WTC11 (cell line): Measurements from ENCODE around the gene KIT. TPM values are rescaled to one million over a fixed set of nuclear protein-coding genes. Genes with fewer than 3 reads are reported as not detected.

Source experiments
- ATAC-seq: fragments of 200-7000 bp; cut with Tn5 transposase; 2 replicates; pipeline ENCODE4 v1.10.0; 2021; ENCODE audit warnings: mild to moderate bottlenecking, moderate library complexity
- CTCF ChIA-PET: fragments of 300-600 bp; sonication (Branson Sonifier 250); formaldehyde crosslinking; loops from one replicate; lab custom pipeline; 2021; ENCODE audit warnings: antibody characterized with exemption; lab: Charles Lee
- POLR2A ChIA-PET: fragments of 350-600 bp; sonication (Branson Sonifier 250); formaldehyde crosslinking; loops from one replicate; lab custom pipeline; 2021; ENCODE audit warnings: antibody characterized with exemption; lab: Charles Lee
- DNase-seq: peaks from one replicate; pipeline ENCODE4 v3.0.0; 2021; ENCODE audit warnings: low spot score
- H3K27ac Mint-ChIP-seq: 2 replicates; pipeline ENCODE4 v1.8.0; 2021; ENCODE audit warnings: mixed read lengths
- H3K27me3 Mint-ChIP-seq: 2 replicates; pipeline ENCODE4 v1.8.0; 2021; ENCODE audit warnings: low read depth, mild to moderate bottlenecking, moderate library complexity, mixed read lengths
- H3K36me3 Mint-ChIP-seq: 2 replicates; pipeline ENCODE4 v1.8.0; 2021; ENCODE audit warnings: mixed read lengths
- H3K4me1 Mint-ChIP-seq: 2 replicates; pipeline ENCODE4 v1.8.0; 2022; ENCODE audit warnings: mixed read lengths
- H3K4me3 Mint-ChIP-seq: 2 replicates; pipeline ENCODE4 v1.8.0; 2021; ENCODE audit warnings: mild to moderate bottlenecking, moderate library complexity, mixed read lengths
- H3K9me3 Mint-ChIP-seq: 2 replicates; pipeline ENCODE4 v1.8.0; 2021; ENCODE audit warnings: mixed read lengths
- AR ChIP-seq: fragments of 250-450 bp; sonication (Bioruptor Pico); IDR thresholded peaks from 2 replicates; pipeline ENCODE4 v1.9.0; 2021; ENCODE audit warnings: mild to moderate bottlenecking
- ATF2 ChIP-seq: sonication (generic); formaldehyde crosslinking; IDR thresholded peaks from 2 replicates; pipeline ENCODE4 v1.8.1; 2022; ENCODE audit warnings: low read depth, missing genetic modification reagents, borderline replicate concordance
- ATF3 ChIP-seq: sonication (generic); formaldehyde crosslinking; conservative IDR thresholded peaks from 2 replicates; pipeline ENCODE4 v1.8.1; 2022; ENCODE audit warnings: mild to moderate bottlenecking, missing genetic modification reagents
- CREM ChIP-seq: sonication (generic); formaldehyde crosslinking; IDR thresholded peaks from 2 replicates; pipeline ENCODE4 v1.8.1; 2022; ENCODE audit warnings: mild to moderate bottlenecking, missing genetic modification reagents, moderate library complexity
- FOXP1 ChIP-seq: sonication (generic); formaldehyde crosslinking; IDR thresholded peaks from 2 replicates; pipeline ENCODE4 v1.8.0; 2022; ENCODE audit warnings: missing genetic modification reagents, mild to moderate bottlenecking, moderate library complexity, borderline replicate concordance
- HMGA2 ChIP-seq: fragments of 250-450 bp; sonication (Bioruptor Pico); IDR thresholded peaks from 2 replicates; pipeline ENCODE4 v1.4.0; 2021; ENCODE audit warnings: mild to moderate bottlenecking, moderate library complexity
- OVOL2 ChIP-seq: fragments of 250-450 bp; sonication (Bioruptor Pico); IDR thresholded peaks from 2 replicates; pipeline ENCODE4 v1.9.0; 2021; ENCODE audit warnings: mild to moderate bottlenecking, borderline replicate concordance
- PRDM15 ChIP-seq: sonication (generic); formaldehyde crosslinking; IDR thresholded peaks from 2 replicates; pipeline ENCODE4 v1.8.0; 2022; ENCODE audit warnings: missing genetic modification reagents
- PRRX2 ChIP-seq: fragments of 250-450 bp; sonication (Bioruptor Pico); IDR thresholded peaks from 2 replicates; pipeline ENCODE4 v1.8.0; 2021; ENCODE audit warnings: mild to moderate bottlenecking
- RELA ChIP-seq: sonication (generic); formaldehyde crosslinking; IDR thresholded peaks from 2 replicates; pipeline ENCODE4 v1.8.1; 2022; ENCODE audit warnings: missing genetic modification reagents, mild to moderate bottlenecking, borderline replicate concordance
- SP1 ChIP-seq: sonication (generic); formaldehyde crosslinking; conservative IDR thresholded peaks from 2 replicates; pipeline ENCODE4 v1.8.1; 2022; ENCODE audit warnings: missing genetic modification reagents
- TCF7 ChIP-seq: sonication (generic); formaldehyde crosslinking; IDR thresholded peaks from 2 replicates; pipeline ENCODE4 v1.8.0; 2022; ENCODE audit warnings: mild to moderate bottlenecking, low read depth, missing genetic modification reagents, moderate library complexity
- TEAD4 ChIP-seq: sonication (generic); formaldehyde crosslinking; IDR thresholded peaks from 2 replicates; pipeline ENCODE4 v1.8.0; 2022; ENCODE audit warnings: mild to moderate bottlenecking, missing genetic modification reagents
- USF2 ChIP-seq: sonication (generic); formaldehyde crosslinking; IDR thresholded peaks from 2 replicates; pipeline ENCODE4 v1.8.1; 2023; ENCODE audit warnings: mild to moderate bottlenecking, missing genetic modification reagents, moderate library complexity
- ZMAT4 ChIP-seq: fragments of 250-450 bp; sonication (Bioruptor Pico); IDR thresholded peaks from 2 replicates; pipeline ENCODE4 v1.9.0; 2021; ENCODE audit warnings: mild to moderate bottlenecking
- ZNF416 ChIP-seq: fragments of 250-450 bp; sonication (Bioruptor Pico); IDR thresholded peaks from 2 replicates; pipeline ENCODE4 v1.9.0; 2021; ENCODE audit warnings: mild to moderate bottlenecking, inconsistent platforms
- ZNF423 ChIP-seq: fragments of 250-450 bp; sonication (Bioruptor Pico); IDR thresholded peaks from 2 replicates; pipeline ENCODE4 v2.1.2; 2022; ENCODE audit warnings: mild to moderate bottlenecking, moderate library complexity
- total RNA-seq: library from RNA; stranded (reverse); gene quantifications from 3 replicates; pipeline ENCODE4 v1.2.3, GENCODE V29; 2021
- TF ChIP-seq, protein P1 (sequence below): sonication (generic); formaldehyde crosslinking; IDR thresholded peaks from 2 replicates; pipeline ENCODE4 v1.8.0; 2023; ENCODE audit warnings: mild to moderate bottlenecking, missing genetic modification reagents
- TF ChIP-seq, protein P2 (sequence below): fragments of 250-450 bp; sonication (Bioruptor Pico); conservative IDR thresholded peaks from 2 replicates; pipeline ENCODE4 v1.9.0; 2021; ENCODE audit warnings: mild to moderate bottlenecking
- TF ChIP-seq, protein P3 (sequence below): sonication (generic); formaldehyde crosslinking; IDR thresholded peaks from 2 replicates; pipeline ENCODE4 v1.8.1; 2023; ENCODE audit warnings: mild to moderate bottlenecking, missing genetic modification reagents, moderate library complexity

The KIT gene
- total RNA-seq, 1 experiment from 2014 or later, result 23.3 TPM

- TF ChIP-seq, protein P1, sequence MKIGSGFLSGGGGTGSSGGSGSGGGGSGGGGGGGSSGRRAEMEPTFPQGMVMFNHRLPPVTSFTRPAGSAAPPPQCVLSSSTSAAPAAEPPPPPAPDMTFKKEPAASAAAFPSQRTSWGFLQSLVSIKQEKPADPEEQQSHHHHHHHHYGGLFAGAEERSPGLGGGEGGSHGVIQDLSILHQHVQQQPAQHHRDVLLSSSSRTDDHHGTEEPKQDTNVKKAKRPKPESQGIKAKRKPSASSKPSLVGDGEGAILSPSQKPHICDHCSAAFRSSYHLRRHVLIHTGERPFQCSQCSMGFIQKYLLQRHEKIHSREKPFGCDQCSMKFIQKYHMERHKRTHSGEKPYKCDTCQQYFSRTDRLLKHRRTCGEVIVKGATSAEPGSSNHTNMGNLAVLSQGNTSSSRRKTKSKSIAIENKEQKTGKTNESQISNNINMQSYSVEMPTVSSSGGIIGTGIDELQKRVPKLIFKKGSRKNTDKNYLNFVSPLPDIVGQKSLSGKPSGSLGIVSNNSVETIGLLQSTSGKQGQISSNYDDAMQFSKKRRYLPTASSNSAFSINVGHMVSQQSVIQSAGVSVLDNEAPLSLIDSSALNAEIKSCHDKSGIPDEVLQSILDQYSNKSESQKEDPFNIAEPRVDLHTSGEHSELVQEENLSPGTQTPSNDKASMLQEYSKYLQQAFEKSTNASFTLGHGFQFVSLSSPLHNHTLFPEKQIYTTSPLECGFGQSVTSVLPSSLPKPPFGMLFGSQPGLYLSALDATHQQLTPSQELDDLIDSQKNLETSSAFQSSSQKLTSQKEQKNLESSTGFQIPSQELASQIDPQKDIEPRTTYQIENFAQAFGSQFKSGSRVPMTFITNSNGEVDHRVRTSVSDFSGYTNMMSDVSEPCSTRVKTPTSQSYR (CRISPR knock-in tag), result no peak
- no peak for TF ChIP-seq RELA
These were observed 48.4 kb upstream of the KIT start (continued) for GRCh38 chr4:54609310-54609709.

- Mint-ChIP-seq H3K36me3 (no peaks in the 10 kb centered on the region), H3K9me3 (peaks cover 6% of the 10 kb centered on the region), H3K4me1 (no peaks in the 10 kb centered on the region), H3K4me3 (no peak overlapping the region), H3K27me3 (no peaks in the 10 kb centered on the region; the same call in 1 of the 2 replicates), H3K27ac (no peak overlapping the region)
- no peak for DNase-seq
- CTCF ChIA-PET, result interaction anchor here (0.5 to 1.0 kb wide), 3 partner anchors 10 to 241 kb away, joined by 3 to 6 read pairs (median 3); no protein-coding TSS in a partner anchor
- no peak for ATAC-seq
- POLR2A ChIA-PET, result no interaction called here
- no peak for TF ChIP-seq ZNF423 (CRISPR knock-in tag)
- no peak for TF ChIP-seq PRRX2 (CRISPR knock-in tag)
- TF ChIP-seq ATF2 (CRISPR knock-in tag), result no peak
- no peak for TF ChIP-seq FOXP1 (CRISPR knock-in tag)
- TF ChIP-seq AR, result no peak
- TF ChIP-seq USF2, result no peak
- no peak for TF ChIP-seq ZNF416 (CRISPR knock-in tag)
- no peak for TF ChIP-seq PRDM15 (CRISPR knock-in tag)
- no peak for TF ChIP-seq CREM (CRISPR knock-in tag)
- no peak for TF ChIP-seq TCF7 (CRISPR knock-in tag)
- TF ChIP-seq HMGA2 (CRISPR knock-in tag), result no peak
- no peak for TF ChIP-seq TEAD4 (CRISPR knock-in tag)
- TF ChIP-seq, protein P2, sequence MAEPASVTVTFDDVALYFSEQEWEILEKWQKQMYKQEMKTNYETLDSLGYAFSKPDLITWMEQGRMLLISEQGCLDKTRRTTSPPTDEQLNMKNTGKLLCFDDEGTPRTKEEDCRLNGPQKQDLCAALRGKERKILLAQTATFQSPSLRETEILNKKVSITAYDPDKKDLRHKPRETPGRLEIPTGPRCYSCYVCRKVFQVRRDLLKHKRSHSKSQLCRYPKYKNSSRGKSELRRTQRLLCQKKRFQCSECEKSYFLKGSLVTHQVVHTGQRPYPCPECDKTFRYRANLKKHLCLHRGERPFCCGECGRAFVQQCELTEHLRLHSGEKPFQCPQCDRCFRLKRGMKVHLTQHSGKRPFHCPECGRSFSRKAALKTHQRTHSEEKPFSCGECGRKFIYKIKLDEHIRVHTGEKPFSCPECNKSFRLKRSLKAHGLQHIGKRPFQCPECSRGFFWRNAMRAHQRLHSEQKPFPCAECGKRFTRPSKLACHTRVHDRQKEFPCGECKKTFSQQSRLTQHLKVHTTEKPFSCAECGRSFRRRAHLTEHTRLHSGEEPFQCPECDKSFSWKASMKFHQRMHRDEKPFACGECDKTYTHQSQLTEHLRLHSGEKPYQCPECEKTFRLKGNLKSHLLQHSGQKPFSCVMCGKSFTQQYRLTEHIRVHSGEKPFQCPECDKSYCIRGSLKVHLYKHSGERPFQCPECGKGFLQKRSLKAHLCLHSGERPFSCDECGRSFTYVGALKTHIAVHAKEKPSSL (CRISPR knock-in tag), result no peak
- no peak for TF ChIP-seq SP1 (CRISPR knock-in tag)
- TF ChIP-seq ZMAT4 (CRISPR knock-in tag), result no peak
- no peak for TF ChIP-seq ATF3
- TF ChIP-seq, protein P3, sequence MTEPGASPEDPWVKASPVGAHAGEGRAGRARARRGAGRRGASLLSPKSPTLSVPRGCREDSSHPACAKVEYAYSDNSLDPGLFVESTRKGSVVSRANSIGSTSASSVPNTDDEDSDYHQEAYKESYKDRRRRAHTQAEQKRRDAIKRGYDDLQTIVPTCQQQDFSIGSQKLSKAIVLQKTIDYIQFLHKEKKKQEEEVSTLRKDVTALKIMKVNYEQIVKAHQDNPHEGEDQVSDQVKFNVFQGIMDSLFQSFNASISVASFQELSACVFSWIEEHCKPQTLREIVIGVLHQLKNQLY (CRISPR knock-in tag), result no peak
- no peak for TF ChIP-seq OVOL2
These were observed 43.6 kb upstream of the KIT start for GRCh38 chr4:54614149-54614548.
